DOHH2 (cell line): Measurements from ENCODE around the gene COL5A2.

Experiments used
- CTCF ChIP-seq: fragments of 200-600 bp; sonication (generic); IDR thresholded peaks from one replicate; pipeline ENCODE4 v1.5.1; 2014; ENCODE audit warnings: antibody characterized with exemption, mild to moderate bottlenecking, low read depth, low read length; ENCODE audit not compliant: poor library complexity, severe bottlenecking
- EZH2phosphoT487 ChIP-seq: fragments of 200-600 bp; sonication (generic); IDR thresholded peaks from 2 replicates; pipeline ENCODE4 v1.6.1; 2017; ENCODE audit warnings: borderline replicate concordance, mild to moderate bottlenecking, antibody characterized with exemption, low read length, moderate library complexity, mixed read lengths

GRCh38 chr2:189091253-189091652 lies 88.3 kb downstream of the COL5A2 start:
- TF ChIP-seq CTCF: no peak
- TF ChIP-seq EZH2phosphoT487: no peak
